Dermis blood vessel endothelial cell (primary cell): ENCODE results near the gene FAM107B. TPM values are rescaled to one million over a fixed set of nuclear protein-coding genes. Genes with fewer than 3 reads are reported as not detected.

ENCODE experiments used
- DNase-seq: peaks from one replicate; pipeline ENCODE4 v3.0.0; 2010
- total RNA-seq: library from RNA; depleted of rRNA; stranded (reverse); fragments of >200 nt; gene quantifications from 2 replicates; pipeline ENCODE4 v1.2.3, GENCODE V29; 2014

The FAM107B gene
- total RNA-seq, 1 donor from 2014 or later: 60.6 TPM

GRCh38 chr10:14529351-14529750 lies 245.3 kb downstream of the FAM107B start:
- DNase-seq: no peak

DNA sequence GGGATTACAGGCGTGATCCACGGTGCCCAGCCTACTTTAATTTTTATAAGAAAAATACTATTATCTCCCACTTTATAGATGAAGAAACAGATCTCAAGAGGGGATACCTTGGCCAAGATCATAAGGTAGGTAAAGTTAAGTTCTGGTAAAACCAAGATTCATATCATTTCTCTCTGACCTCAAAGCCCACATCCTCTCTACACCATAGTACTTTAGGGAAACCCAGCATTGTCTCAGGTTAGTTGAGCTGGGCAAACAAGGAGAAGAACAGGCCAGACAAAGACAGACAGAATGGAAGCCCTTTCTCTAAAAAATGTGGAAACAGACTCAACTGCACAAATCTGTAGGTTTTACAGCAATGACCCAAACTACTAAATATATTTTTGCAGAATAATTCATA lies 246.2 kb downstream of the FAM107B start:
- DNase-seq: no peak

DNA sequence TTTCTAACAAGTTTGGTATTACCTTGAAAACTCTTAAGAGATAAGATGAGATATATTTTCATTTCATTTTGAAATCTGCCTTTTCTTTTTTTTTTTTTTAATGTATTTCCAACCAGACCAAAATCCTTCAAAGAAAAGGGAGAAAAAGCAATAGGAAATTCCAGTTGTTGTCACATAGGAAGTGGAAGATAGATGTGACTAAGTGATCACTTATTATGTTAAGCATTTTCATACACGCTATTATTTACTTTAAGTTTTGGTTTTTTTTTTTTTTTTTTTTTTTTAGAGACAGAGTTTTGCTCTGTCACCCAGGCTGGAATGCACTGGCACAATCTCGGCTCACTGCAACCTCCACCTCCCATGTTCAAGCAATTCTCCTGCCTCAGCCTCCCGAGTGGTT lies 246.8 kb downstream of the FAM107B start:
- DNase-seq: no peak

DNA sequence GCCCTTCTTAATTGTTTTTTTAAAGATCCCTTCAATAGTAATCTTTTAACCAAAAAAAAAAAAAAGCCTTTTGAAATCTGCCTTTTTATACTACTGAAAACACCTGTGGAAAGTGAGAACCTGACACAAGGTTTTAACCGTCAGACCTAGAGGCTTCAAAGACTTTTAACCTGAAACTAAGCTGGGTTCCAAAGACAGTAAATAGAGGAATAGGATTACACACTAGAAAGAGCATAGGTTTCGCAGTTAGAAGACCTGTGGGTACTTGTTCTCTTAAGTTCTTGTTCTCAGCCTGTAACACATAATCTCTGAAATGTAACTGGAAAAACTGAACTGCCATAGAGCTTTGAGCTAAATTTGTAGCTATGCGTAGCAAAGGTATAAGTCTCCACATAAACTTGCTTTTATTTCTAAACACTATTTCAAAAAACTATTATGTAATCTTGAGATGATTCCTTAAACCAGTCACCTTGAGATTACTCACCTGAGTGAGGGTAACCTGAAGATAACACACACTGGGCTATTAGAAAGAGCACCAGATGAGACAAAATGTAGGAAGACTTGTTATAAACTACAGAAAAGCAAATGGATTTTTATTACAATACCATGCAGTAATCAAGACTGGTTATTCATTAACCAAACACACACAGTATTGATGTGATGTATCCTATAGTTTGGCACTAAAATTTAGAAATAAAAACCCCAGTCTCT lies 247.4 kb downstream of the FAM107B start:
- DNase-seq: no peak

DNA sequence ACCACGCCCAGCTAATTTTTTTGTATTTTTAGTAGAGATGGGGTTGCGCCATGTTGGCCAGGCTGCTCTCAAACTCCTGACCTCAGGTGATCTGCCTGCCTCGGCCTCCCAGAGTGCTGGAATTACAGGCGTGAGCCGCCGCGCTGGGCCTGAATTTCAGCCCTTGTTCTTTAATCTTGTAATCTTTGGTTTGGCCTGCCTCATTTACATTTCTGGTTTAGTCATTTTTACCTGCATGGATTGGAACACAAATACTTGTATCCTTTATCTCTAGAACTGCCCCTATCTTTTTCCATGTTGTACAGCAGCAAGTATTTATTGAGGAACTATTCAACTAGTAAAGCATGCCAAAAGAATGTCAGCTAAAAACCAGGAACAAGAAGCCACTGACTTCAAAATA lies 248.4 kb downstream of the FAM107B start:
- no peak for DNase-seq

- no peak for DNase-seq
Measured at GRCh38 chr10:14524691-14525324, 249.9 kb downstream of the FAM107B start.

- DNase-seq: no peak
Measured at GRCh38 chr10:14523286-14523685, 251.4 kb downstream of the FAM107B start.

- no peak for DNase-seq
Measured at GRCh38 chr10:14519785-14520184, 254.9 kb downstream of the FAM107B start.

DNA sequence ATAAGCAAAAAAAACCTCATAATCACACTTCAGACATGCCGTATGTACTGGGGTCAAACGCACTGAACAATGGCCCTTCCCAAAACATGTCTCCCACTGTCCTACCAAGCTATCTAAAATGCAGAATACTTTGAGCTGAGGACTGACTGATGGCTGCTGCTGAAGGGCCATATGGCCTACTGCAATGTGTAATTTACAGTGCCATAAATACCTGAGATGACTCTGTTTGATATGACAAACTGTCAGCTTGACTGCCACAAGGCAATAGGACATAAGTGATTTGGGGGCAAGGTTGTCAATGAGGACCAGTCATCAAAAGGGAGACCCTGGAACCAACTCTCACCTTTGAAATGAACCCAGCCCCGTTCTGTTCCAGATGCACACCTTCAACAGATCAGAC lies 256.5 kb downstream of the FAM107B start:
- no peak for DNase-seq

- DNase-seq: no peak
Measured at GRCh38 chr10:14513123-14513522, 261.6 kb downstream of the FAM107B start.

GRCh38 chr10:14510346-14510745 lies 264.4 kb downstream of the FAM107B start:
- no peak for DNase-seq

DNA sequence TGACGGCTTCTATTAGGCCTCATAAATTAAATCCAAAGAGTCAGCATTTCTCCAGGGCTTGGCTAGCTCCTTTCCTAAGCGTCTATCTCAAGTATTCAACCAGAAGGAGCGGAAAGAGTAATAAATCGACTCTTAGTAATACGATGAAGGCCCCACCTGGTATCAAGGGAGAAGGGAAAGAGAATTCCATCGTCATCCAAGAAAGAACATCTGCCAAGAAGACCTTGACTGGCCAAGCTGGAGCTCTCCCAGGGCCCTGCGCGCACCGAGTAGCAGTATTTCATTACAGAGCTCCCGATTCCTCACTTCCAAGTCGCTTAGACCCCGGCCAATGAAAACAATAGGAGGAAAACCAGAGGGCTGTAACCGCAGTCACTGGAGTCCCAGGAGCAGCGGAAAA lies 266.0 kb downstream of the FAM107B start:
- peak; percentile 20 for DNase-seq

GRCh38 chr10:14507781-14508180 lies 266.9 kb downstream of the FAM107B start:
- DNase-seq: peak; percentile 42

- DNase-seq: peak; percentile 94
Measured at GRCh38 chr10:14507176-14507575, 267.5 kb downstream of the FAM107B start.

DNA sequence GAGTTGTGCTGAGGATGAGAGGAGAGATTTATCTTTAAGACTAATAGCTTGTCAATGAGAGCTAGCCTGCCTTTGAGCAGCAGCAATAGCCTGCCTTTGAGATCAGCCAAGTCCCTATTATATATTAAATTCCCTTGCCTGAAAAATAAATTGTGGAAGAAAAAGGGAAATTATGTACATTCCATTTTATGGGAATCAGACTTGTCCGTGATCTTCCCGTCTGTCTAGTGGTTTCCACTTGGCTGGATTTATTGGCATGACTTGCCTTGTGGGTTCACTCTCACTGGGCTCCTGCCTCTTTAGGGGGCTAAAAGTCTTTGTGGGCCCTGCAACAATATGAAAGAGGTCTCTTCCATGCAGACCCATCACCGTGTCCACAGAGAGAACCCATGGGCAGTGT lies 272.3 kb downstream of the FAM107B start:
- DNase-seq: no peak

DNA sequence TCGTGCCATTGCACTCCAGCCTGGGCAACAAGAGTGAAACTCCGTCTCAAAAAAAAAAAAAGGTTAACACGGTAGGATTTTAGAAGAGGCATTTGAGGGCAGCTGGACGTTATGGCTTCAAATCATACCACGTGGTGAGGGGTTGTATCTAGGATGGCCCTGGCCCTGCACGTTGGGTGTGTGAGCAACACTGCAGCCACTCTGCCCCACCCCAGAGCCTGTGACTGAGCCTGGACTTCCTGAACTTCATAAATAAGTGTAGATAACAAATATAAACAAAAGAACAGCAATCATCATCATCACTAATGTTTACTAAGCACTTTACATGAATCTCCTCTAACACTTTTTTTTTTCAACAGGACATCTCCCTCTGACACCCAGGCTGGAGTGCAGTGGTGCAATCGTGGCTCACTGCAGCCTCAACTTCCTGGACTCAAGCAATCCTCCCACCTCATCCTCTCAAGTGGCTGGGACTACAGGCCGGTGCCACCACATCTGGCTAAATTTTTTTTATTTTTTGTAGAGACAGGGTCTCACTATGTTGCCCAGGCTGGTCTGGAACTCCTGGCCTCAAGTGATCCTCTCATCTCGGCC lies 274.4 kb downstream of the FAM107B start:
- DNase-seq: no peak

DNA sequence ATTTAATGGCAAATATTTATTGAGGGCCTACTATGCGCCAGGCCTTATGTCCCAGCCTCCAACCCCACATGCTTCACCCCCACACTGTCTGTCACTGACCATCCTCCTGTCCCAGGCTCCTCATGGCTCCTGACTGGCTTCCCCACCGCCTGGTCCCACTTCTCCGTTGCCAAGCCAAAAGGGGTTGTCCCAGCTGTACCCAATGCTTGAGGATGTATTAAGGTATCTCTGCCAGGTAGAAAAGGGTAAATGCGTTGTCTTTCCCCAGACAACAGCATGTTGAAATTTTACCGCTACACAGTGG lies 275.1 kb downstream of the FAM107B start:
- no peak for DNase-seq

- DNase-seq: no peak
Measured at GRCh38 chr10:14498326-14498725, 276.4 kb downstream of the FAM107B start.

- no peak for DNase-seq
Measured at GRCh38 chr10:14491811-14492210, 282.9 kb downstream of the FAM107B start.

DNA sequence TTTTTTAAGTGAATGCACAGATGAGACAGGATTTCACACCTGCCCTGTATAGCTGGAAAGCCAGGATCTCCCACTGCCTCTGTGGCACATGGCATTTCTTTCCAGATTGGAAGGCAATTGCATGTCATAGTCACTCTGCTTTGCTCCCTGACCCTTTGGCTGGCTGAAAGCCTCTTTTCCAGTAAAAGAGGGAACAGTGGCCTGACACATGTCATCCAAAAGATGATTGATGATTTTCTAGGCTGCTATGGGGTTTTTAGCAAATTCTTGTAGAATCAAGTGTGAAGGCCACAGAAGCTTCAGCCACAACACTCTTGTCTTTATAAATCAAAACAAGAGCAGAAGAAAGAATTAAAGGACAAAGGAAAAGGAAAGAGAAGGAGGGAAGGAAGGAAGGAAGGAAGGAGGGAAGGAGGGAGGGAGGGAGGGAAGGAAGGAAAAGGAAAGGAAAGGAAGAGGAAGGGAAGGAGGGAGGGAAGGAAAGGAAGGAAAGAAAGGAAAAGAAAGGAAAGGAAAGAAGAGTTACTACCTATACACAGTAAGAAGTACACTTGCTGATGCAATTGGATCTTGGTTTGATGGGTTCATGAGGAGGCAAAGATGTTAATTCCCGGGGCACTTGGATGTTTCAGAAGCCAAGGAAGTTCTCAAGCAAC lies 285.0 kb downstream of the FAM107B start:
- DNase-seq: no peak

- DNase-seq: peak; percentile 37
Measured at GRCh38 chr10:14487488-14487883, 287.2 kb downstream of the FAM107B start.

GRCh38 chr10:14486777-14487487 lies 287.8 kb downstream of the FAM107B start:
- DNase-seq: no peak

- DNase-seq: no peak
Measured at GRCh38 chr10:14485986-14486385, 288.7 kb downstream of the FAM107B start.
